Measurements from ENCODE around the gene PGAM5. TPM values are rescaled to one million over a fixed set of nuclear protein-coding genes. Genes with fewer than 3 reads are reported as not detected.

The PGAM5 gene
- total and polyA plus RNA-seq, 10 donors = 8.2 to 28.8 (median 21.6) TPM

- intact Hi-C loops (cut with DNase I; ENCODE audit: low total_unique reads) = no loop called here
- no peak for TF ChIP-seq CTCF (IDR thresholded peaks at IDR 0.05 in 8 of 11, conservative IDR thresholded peaks at IDR 0.05 in 3 of 11)
- TF ChIP-seq POLR2A (IDR thresholded peaks at IDR 0.05) = no peak
- TF ChIP-seq POLR2AphosphoS5 (IDR thresholded peaks at IDR 0.05) = no peak
- Histone ChIP-seq H3K4me1 (no peaks in the 10 kb centered on the region), H3K36me3 (peaks cover 7 to 100% (median 97%) of the 10 kb centered on the region in 6 donors), H3K27ac (no peak overlapping the region), H3K9me3 (no peaks in the 10 kb centered on the region), H3K27me3 (replicated peaks in 1 of 7) (no peaks in the 10 kb centered on the region), H3K4me3 (no peak overlapping the region)
- 87 to 95% (median 93%) methylated on average over 6 of the region's 6 CpGs for WGBS, 5 donors
- no peak for DNase-seq
Measured at GRCh38 chr12:132740313-132740646, 29.6 kb downstream of the PGAM5 start.

- no peak overlapping the region for H3K4me3 ChIP-seq
- no peaks in the 10 kb centered on the region for H3K4me1 ChIP-seq
- TF ChIP-seq POLR2A (IDR thresholded peaks at IDR 0.05) = no peak
- TF ChIP-seq POLR2AphosphoS5 (IDR thresholded peaks at IDR 0.05) = peak in 1 of 3 donors; percentile 8
- no peaks in the 10 kb centered on the region for H3K9me3 ChIP-seq
- WGBS, 5 donors = 92 to 96% (median 94%) methylated on average over 11 of the region's 11 CpGs
- no peaks in the 10 kb centered on the region for H3K27me3 ChIP-seq (replicated peaks in 1 of 7)
- no peak overlapping the region for H3K27ac ChIP-seq
- peaks cover 7 to 100% (median 97%) of the 10 kb centered on the region in 6 donors for H3K36me3 ChIP-seq
- intact Hi-C loops (cut with DNase I; ENCODE audit: low total_unique reads) = no loop called here
- no peak for DNase-seq
Measured at GRCh38 chr12:132740652-132741051, 30.0 kb downstream of the PGAM5 start.

GRCh38 chr12:132741620-132742019 is 31.0 kb downstream of the PGAM5 start:
- Histone ChIP-seq H3K27me3 (replicated peaks in 1 of 7) (no peaks in the 10 kb centered on the region), H3K27ac (no peak overlapping the region), H3K9me3 (no peaks in the 10 kb centered on the region), H3K4me1 (no peaks in the 10 kb centered on the region), H3K4me3 (no peak overlapping the region), H3K36me3 (peaks cover 7 to 100% (median 97%) of the 10 kb centered on the region in 6 donors)
- intact Hi-C loops (cut with DNase I; ENCODE audit: low total_unique reads) = no loop called here
- no peak for DNase-seq
- 71 to 75% (median 72%) methylated on average over 8 of the region's 8 CpGs for WGBS, 5 donors
- no peak for TF ChIP-seq POLR2AphosphoS5 (IDR thresholded peaks at IDR 0.05)
- TF ChIP-seq CTCF (IDR thresholded peaks at IDR 0.05 in 8 of 11, conservative IDR thresholded peaks at IDR 0.05 in 3 of 11) = no peak

- no peak for DNase-seq
- Histone ChIP-seq H3K4me3 (no peak overlapping the region), H3K4me1 (no peaks in the 10 kb centered on the region), H3K27me3 (replicated peaks in 1 of 7) (no peaks in the 10 kb centered on the region), H3K36me3 (peaks cover 16 to 100% (median 99%) of the 10 kb centered on the region in 6 donors), H3K27ac (no peak overlapping the region), H3K9me3 (no peaks in the 10 kb centered on the region)
- 87 to 93% (median 90%) methylated on average over 13 of the region's 13 CpGs for WGBS, 5 donors
- intact Hi-C loops (cut with DNase I; ENCODE audit: low total_unique reads) = no loop called here
- TF ChIP-seq POLR2AphosphoS5 (IDR thresholded peaks at IDR 0.05) (peak in 1 of 3 donors; percentile 39), POLR2A (IDR thresholded peaks at IDR 0.05) (no peak), CTCF (IDR thresholded peaks at IDR 0.05 in 8 of 11, conservative IDR thresholded peaks at IDR 0.05 in 3 of 11) (no peak)
Measured at GRCh38 chr12:132743831-132744230, 33.2 kb downstream of the PGAM5 start.

- no peaks in the 10 kb centered on the region for H3K4me1 ChIP-seq
- TF ChIP-seq POLR2AphosphoS5 (IDR thresholded peaks at IDR 0.05) (no peak), CTCF (IDR thresholded peaks at IDR 0.05 in 8 of 11, conservative IDR thresholded peaks at IDR 0.05 in 3 of 11) (no peak), POLR2A (IDR thresholded peaks at IDR 0.05) (no peak)
- DNase-seq = no peak
- intact Hi-C loops (cut with DNase I; ENCODE audit: low total_unique reads) = no loop called here
- 94 to 97% (median 95%) methylated on average over 3 of the region's 3 CpGs for WGBS, 5 donors
- H3K4me3 ChIP-seq = no peak overlapping the region
- no peaks in the 10 kb centered on the region for H3K9me3 ChIP-seq
- no peak overlapping the region for H3K27ac ChIP-seq
- no peaks in the 10 kb centered on the region for H3K27me3 ChIP-seq (replicated peaks in 1 of 7)
- peaks cover 16 to 100% (median 97%) of the 10 kb centered on the region in 6 donors for H3K36me3 ChIP-seq
Measured at GRCh38 chr12:132746613-132747012, 36.0 kb downstream of the PGAM5 start.
